Stimulated activated CD8-positive, alpha-beta memory T cell treated with anti-CD3 and anti-CD28 coated beads, Interleukin-15, amount 100 ng/mL, for 24 hours (primary cell): ENCODE measurements around the gene ABCA2.
"Not testable (repeated sequence)": the region's sequence is repeated elsewhere in the genome, so short reads cannot be mapped to it uniquely, and the experiment has no call there.

ENCODE experiments used
- DNase-seq: peaks from one replicate; pipeline ENCODE4 v3.0.0-alpha.2; 2020; ENCODE audit warnings: low read depth

The ABCA2 gene

GRCh38 chr9:137046088-137046787 lies 18.2 kb upstream of the ABCA2 start, which contains the start of gene NPDC1:
Gene NPDC1 (minus strand): TSS chr9:137046177. CDS start chr9:137045989, 188 bp downstream.
- DNase-seq = peak; percentile 57

DNA sequence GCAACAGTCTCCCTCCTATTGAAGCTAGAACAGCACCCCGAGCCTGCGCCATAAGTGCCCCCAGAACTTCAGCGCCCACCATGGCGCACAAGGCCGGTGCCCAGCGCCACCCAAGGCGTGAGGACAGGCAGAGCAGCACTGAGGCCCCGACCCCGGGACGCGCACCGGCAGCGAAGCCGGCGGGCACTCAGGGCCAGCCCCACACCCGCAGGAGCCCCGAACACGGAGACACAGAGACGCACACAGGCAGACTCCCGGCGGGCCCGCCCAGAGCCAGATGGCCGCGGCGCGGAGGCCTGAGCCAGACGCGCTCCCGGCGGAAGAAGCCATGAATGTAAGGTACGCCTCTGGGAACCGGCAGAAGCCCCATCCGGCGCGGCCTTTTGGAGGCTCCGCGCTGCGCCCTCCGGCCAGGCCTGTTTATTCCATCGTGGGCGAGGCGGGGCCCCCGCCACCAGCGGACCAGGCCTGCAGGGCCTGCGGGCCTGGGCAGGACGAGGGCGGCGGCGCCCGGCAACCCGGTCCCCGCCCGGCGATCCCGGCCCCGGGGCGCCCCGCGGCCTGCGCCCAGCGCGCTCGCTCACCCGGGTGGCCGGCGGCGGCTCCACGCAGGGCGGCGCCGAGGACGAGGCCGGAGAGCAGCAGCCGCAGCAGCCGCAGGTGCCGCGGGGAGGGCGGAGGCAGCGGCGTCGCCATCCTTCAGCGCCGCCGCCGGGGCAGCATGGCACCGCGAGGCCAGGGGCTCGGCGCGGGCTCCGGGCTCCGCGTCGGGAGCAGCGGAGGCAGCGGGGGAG lies 17.5 kb upstream of the ABCA2 start:
- no peak for DNase-seq

GRCh38 chr9:137044502-137045177 lies 16.6 kb upstream of the ABCA2 start:
- no peak for DNase-seq

DNA sequence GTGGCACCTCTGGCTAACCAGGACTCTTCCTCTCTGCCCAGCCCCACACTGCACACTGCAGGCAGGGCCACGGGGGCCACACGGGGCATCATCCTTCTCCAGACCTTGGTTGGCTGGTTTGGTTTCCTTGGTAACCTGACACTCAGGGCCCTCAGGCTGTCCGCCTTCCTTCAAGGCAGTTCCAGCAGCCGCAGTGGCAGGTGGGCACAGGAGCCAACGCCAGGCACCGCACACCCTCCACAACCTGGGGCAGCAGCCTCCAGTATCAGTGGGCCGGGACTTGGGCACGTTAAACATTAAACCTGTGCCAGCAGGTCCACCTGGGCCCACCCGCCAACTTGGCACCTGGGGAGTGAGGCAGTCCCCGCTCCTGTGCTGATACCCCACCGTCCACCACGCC lies 16.0 kb upstream of the ABCA2 start:
- DNase-seq = no peak

- DNase-seq = no peak
These were observed 15.0 kb upstream of the ABCA2 start for GRCh38 chr9:137042751-137043727.

GRCh38 chr9:137041124-137041523 lies 13.1 kb upstream of the ABCA2 start:
- no peak for DNase-seq

DNA sequence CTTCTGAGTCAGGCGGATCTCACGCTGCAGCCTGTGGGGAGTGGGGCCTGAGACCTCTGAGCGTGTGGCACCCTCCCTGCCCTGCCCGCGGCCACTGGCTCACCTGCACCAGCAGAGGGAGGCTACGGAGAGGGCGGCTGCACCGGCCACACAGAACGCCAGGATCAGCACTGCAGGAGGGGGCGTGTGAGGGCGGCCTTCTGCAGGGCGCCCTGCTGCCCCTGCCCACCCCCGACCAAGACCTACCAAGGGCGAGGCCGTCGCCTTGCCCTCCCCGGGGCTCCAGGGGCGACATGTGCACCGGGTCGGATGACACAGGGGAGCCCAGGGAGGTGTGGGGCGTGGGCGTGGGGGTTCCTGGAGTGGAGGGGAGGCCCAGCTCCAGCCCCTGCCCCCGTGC lies 12.5 kb upstream of the ABCA2 start:
- no peak for DNase-seq

DNA sequence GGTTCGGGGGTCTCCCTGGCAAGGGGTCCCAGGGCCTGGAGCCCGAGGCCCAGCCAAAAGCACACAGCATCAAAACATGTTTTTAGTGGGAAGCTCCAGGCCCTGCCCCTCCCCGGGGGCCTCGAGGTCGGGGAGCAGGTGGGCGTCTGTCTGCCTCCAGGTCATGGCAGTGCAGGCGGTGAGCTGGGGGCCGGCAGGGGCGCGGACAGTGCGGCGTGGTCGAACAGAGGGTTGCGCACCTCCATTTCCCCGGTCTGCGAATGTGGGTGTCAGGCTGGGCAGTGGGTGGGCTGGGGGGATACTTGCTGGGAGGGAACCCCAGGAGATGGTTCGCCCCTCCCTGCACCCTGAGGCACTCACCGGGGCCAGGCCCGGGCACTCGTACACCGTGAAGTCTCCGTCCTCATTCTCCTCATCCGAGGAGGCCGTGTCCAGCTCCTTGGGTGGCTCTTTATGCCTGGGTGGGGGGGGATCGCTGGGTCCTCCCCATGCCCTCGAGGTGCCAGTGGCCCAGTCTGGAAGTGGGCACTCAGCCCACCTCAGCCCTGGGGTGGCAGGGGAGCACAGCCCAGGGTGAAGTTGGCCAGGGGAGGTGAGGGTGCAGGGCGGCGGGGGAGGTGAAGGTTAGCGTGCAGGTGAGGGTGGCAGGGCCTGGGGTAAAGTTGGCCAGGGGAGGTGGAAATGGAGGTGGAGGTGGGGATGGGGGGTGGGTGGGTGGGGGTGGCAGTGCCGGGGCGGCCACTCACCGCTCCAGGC lies 11.8 kb upstream of the ABCA2 start:
- no peak for DNase-seq

GRCh38 chr9:137038916-137039315 lies 10.9 kb upstream of the ABCA2 start:
- no peak for DNase-seq

DNA sequence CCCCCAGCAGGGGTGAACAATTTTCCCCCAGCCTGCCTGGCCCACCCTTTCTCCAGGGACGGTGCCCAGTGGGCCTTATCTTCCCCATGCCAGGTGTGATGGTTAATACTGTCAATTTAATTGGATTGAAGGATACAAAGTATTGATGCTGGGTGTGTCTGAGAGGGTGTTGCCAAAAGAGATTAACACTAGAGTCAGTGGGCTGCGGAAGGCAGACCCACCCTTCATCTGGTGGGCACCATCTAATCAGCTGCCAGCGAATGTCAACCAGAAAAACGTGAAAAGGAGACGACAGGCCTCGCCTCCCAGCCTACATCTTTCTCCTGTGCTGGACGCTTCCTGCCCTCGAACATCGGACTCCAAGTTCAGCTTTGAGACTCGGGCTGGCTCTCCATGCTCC lies 9.4 kb upstream of the ABCA2 start:
- DNase-seq = no peak

DNA sequence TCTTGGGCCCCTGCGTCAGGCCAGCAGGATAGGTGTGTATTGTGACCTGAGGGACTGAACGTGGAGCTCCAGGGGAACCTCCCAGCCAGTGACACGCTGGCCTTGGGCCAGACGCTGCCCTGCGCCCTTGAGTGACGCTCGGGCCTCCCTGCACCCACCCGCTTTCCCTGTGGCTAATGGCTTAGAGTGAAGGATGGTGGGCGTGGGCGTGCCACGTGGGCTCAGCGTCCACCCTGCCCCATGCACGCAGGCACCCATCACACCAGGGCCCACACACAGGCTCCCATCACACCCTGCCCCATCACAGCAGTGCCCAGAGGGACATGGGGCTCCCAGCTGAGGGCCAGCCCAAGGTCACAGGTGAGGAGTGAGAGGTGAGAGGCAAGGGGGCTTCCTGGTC lies 9.0 kb upstream of the ABCA2 start:
- DNase-seq = no peak

DNA sequence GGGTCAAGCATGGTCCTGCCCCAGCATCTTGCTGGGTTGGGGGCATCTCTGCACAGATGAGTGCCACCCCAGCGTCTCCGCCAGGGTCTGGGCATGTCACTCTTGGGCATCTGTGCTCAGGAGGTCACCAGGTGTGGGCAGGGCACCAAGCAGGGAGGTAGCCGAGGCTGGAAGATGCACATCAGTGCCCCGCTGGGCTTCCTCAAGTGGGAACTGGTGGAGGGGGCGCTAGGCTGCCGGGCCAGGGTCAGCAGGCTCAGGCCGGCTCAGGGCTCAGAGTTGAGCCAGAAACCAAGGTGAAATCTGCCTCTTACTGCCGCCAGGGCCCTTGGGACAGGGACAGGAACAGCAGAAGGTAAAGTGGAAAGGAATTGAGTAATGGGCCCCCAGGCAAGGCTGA lies 7.9 kb upstream of the ABCA2 start:
- no peak for DNase-seq

DNA sequence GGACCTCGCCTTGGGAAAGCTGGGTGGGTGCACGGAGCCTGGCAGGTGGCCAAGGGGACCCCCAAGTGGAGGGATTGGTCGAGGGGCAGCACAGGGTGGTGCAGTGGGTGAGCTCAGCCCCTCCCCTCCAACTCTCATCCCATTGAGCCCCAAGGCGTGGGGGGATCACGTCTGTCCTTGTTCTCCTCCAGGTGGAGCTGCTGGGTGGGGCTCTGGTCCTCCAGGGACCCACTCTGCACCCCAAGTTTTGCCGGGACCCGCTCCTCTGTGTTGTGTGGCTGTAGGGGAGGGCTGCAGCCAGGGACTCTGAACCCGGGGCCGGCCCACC lies 7.4 kb upstream of the ABCA2 start:
- no peak for DNase-seq

- peak; percentile 77 for DNase-seq
These were observed 6.9 kb upstream of the ABCA2 start for GRCh38 chr9:137034709-137035506.

- no peak for DNase-seq
These were observed 6.1 kb upstream of the ABCA2 start for GRCh38 chr9:137034039-137034708.

GRCh38 chr9:137033481-137033880 lies 5.4 kb upstream of the ABCA2 start:
- not testable (repeated sequence) for DNase-seq

DNA sequence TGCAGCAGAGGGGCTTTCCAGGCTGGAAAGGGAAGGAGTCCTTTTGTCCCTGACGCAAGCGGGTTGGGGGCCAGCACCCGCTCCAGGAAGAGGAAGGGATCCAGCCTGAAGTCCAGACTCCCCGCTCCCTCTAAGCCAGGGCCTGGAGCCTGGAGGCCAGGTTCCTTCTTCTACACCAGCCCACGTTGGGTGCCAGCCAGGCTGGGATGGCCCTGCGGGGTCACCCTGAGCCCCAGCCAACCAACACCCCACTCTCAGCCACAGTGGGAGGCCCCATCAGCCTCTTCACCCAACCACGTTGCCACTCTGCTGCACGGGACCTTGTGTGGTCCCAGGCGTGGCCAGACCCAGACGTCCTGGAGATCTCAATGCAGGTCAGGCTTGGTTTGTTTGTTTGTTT lies 4.8 kb upstream of the ABCA2 start:
- no peak for DNase-seq

GRCh38 chr9:137031904-137032640 lies 4.0 kb upstream of the ABCA2 start, which contains the start of gene FUT7:
Gene FUT7 (minus strand): TSS chr9:137032088. CDS start chr9:137031991, 97 bp downstream.
- no peak for DNase-seq
